Spleen (tissue), 7 donors: ENCODE results near the gene PBXIP1.

Experiments used
- CTCF ChIP-seq, 11 experiments: fragments of 200-600 bp in 7 of 11; fragments of 450-650 bp in 4 of 11; sonication (generic) in 4 of 11; IDR thresholded peaks in 8 of 11; conservative IDR thresholded peaks in 3 of 11; 1 replicate in 7 of 11; 2 replicates in 4 of 11; pipeline versions ENCODE4 v1.4.0 to v1.8.0; 2016 to 2021; ENCODE audit warnings: antibody characterized with exemption in 11 of 11, inconsistent platforms in 4 of 11, mild to moderate bottlenecking in 1 of 11
- POLR2A ChIP-seq, 3 donors: fragments of 450-650 bp; IDR thresholded peaks; one replicate each; pipeline ENCODE4 v1.5.1; 2017; ENCODE audit warnings: antibody characterized with exemption in 3 of 3, mild to moderate bottlenecking in 1 of 3
- donor health status: DM: no; HTN: no; CAD: no; lungs with moderate emphysema.
- donor health status: DM: no; HTN: no; CAD: no.
- donor health status: DM: no; HTN: no; CAD: no.

GRCh38 chr1:154952664-154953063 is 3.2 kb downstream of the PBXIP1 start:
- TF ChIP-seq CTCF (IDR thresholded peaks at IDR 0.05 in 8 of 11, conservative IDR thresholded peaks at IDR 0.05 in 3 of 11) (no peak), POLR2A (IDR thresholded peaks at IDR 0.05) (no peak)
